Stimulated activated CD4-positive, alpha-beta T cell treated with anti-CD3 and anti-CD28 coated beads, Interleukin-12 subunit alpha, Interleukin-12 subunit beta, amount 100 ng/mL, for 24 hours (primary cell): ENCODE results near the gene NT5C1A.

Experiments used
- DNase-seq, 2 experiments: peaks; one replicate each; pipeline ENCODE4 v3.0.0-alpha.2; 2020; ENCODE audit warnings: low read depth in 2 of 2

Gene NT5C1A

DNA sequence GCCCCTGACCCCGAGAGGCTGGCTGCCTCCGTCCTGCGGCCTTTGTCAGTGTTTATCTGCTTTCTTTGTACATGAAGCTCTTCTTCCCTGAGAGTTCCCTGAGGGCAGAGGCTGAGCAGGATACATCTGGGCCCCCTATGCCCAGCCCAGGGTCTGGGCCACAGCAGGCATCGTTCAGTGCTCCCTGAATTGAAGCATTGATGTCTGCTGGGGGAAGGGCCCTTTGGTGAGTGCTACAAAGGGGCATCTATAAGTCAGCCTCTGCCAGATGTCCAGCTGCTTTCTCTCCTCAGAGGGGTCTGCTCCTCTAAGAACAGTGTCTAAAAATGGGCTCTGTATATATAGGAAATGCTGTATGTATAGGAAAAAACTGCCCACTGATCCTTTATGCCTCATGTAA is 34.5 kb downstream of the NT5C1A start:
- DNase-seq, result no peak

DNA sequence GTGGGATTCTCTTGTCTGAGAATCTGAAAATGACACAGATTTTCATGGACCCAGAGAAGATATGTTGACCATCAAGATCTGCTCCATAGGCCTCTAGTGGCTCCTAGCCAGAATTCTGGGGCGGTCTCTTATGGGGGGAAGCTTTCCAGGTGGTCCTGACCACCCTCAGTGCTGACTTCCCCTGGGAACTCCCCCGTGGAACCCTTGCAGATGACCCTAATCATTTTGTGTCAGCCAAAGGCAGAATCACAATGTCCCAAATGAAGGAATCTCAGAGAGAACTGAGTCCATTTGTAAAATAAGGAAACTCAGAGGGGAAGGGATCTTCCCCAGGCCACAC is 36.1 kb downstream of the NT5C1A start:
- no peak for DNase-seq

DNA sequence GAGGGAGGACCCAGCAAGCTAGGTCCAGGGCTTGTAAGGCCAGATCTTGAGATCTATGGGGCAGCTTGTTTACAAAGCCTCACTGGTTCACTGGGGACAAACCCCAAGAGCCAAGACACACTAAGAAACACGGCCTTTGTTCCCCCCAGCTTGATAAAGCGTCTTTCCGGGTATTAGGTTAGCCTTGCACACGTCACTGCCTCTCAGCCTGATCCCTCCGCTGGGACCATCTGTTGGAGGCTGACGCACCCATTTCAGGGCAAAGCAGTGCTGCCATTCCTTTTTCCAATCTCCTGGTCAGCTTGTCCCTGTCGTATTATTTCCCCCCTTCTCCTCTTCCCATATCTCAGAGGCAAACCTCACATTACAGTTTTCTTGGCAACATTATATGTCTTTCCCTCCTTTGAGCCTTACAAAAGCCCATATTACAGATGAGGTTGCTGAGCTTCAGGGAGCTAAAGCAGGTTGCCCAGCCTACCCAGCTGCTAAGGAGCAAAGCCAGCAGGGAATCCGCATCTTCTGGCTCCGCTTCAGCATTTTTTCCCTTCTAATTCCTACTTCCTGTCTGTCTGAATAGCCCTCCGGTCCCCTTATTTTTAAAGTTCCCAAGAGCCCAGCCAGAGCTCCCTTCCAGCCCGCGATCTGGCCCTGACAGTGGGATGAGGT is 36.6 kb downstream of the NT5C1A start:
- DNase-seq, result no peak

DNA sequence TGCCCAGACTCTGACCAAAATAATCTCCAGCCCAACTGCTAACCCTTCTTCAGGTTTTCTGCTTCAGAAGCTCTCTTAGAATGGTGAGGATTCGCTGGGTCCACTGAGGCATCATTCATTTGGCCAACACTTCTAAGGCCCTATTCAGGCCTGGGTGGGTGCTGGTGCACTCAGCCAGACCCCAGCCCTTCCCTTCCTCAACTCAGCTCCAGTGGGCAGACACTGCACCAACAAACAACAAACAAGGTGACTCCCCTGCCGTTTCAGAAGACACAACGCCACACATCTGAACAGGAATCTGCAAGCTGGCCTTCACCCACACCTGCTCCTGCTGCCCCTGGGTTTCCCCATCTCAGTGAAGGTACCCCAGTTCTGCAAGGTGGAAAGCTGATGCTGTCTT is 38.5 kb downstream of the NT5C1A start:
- no peak for DNase-seq

DNA sequence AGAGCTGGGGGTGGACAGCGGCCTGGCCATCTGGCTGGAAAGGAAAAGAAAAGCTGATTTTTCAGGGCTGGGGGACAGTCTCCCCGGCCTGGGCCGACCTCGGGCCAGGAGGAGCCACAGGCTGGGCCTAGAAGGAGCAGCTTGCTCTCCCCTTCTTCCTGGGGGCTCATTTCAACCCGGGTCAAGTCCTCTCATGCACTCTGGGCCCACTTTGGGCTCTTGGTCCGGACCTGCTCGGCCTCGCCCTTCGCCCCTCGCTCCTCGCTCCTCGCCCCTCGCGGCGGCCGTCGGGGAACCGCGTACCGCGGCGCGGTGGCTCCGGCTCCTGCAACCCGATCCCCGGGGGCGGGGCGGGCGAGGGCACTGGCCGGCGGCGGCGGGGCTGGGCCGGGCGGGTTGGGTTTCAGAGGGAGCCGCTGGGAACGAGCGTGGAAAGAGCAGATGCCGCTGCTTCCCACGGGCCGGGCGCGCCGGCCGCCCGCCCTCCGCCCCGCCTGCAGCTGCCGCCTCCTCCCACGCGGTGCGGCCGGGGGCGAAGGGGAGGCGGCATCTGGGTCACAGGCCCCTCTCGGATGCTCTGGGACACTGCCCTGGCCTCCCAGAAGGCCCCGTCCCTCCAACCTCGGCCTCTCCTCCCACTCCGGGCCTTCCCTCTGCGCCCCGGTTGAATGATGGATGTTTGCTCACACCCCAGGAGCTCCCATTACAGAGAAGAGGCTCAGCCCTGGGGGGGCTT is 39.1 kb downstream of the NT5C1A start:
- no peak for DNase-seq

DNA sequence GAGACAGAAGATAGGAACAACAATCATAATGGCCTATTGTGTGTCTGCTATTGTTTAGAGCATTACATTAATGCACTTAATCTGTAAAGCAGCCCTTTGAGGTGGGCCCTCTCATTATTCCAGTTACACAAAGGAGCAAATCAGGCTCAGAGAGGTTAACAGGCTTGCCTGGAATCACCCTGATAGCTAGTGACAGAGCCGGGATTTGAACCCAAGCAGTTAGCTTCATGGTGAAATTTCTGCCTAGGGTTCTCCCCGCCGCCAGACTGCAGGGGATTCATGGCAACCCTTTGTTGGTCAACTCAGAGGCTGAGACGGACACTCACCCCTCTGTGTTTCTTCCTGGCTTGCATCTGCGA is 39.6 kb downstream of the NT5C1A start:
- DNase-seq, result no peak

DNA sequence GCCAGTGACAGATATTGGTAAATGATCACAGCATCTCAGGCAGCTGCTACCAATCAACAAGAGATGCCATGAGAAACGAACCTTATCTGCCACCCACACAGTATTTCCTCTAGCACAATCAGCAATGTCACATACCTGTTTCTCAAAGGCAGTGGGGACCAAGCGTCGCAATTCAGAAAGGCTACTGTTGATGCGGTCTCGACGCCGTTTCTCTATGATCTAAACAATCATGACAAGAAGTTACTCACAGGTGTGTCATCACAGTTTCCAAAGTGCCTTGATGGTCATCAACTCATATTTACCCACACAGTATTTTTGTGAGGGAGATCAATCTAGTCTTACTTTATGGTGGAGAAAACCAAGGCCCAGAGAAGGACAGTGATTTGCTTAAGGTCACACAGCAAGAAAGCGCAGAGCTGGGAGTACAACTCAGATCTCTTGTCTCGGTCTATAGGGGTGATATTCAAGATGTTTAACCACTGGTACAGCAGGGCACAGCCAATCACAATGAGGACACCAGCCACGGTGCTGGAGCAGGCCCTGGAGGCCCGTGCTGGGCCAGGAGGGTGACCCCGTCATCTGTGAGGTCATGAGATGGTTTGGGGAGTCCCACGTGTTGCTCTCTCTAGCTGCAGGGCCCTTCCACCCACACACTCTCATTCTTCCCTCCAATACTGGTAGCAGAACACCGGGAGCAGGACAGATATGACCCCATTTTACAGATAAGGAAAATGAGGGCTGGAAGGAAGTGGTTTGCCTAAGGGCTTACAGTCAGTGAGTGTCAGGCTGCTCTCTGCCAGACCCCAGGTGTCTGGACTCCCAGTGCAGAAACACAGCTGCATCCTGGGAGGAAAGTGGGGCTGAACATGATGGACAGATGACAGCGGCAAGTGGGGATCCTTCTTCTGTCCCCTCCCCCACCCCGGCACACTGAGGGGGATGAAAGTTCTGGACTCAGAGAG is 40.3 kb downstream of the NT5C1A start:
- DNase-seq, result no peak

DNA sequence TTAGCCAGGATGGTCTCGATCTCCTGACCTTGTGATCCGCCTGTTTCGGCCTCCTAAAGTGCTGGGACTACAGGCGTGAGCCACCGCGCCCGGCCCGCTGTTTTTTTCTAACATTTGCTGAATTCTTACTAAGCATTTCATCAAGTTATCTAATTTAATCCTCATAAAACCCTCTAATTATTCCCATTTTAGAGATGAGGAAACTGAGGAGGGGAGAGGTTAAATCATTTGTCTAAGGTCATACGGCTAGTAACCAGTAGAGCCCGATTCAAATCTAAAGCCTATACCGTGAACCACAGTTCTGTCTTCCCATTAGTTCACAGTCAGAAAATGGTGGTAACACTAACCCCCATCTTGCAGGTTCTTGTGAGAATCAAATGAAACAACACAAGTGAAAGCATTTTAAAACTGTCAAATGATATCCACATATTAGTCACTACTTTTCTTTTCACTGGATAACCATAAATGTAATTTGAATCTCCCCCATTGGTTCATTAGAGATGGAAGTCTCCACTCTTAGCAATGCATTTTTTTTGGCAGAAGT is 43.0 kb downstream of the NT5C1A start:
- no peak for DNase-seq

DNA sequence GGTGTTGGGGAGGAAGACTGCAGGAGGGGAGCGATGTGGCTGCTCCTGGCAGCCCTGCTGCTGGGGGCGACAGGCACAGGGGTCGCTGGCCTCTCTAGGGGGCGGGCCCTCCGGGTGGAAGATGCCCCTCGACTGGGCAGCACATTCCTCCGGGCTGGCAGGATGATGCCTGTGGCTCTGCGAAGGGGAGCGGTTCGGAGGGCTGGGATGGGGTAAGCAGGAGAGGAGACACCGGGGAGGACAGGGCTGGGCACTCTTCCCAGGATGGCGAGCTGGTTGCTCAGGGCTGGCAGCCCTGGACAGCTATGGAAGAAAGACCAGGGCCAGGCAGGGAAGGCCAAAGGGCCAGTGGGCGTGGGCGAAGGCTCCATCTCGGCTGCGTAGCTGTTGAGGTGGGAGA is 45.3 kb downstream of the NT5C1A start:
- no peak for DNase-seq

DNA sequence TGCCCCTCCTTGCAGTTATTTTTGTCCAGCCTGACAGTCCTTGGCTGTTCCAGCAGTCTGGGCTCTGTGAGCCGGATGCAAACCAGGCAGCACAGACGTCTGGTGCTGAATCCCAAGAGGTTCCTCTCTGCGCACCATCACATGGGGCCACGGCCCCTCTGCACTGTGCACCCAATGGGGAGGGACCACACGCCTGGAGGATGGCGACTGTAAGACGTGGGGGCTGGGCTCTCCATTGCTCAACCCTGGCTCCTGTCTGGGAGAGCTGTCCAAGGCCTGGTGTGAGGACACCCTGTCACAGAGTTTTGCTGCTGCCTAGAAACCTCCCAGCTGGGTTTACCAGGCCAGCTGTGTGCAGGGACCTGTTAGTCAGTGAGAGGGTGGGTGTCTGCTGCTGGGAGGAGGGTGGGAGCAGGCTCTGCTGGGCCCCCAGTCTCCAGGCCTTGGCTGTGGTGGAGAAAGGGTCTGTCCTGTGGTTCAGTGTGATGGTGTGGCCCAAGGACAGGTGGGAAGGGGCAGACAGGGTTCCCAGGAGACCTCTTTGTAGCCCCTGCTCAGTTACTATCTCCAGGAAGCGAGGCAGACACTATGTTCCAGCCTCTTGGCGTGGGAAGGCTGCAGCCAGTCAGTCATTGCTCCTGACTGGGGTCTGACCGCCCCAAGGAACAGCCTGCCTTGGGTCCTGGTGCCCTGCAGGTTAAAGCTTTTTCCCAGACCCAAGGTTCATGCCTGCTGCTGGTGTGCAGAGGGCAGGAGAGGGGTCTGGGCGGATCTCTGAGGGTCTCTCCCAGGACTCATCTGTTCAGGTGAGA is 46.2 kb downstream of the NT5C1A start:
- no peak for DNase-seq

DNA sequence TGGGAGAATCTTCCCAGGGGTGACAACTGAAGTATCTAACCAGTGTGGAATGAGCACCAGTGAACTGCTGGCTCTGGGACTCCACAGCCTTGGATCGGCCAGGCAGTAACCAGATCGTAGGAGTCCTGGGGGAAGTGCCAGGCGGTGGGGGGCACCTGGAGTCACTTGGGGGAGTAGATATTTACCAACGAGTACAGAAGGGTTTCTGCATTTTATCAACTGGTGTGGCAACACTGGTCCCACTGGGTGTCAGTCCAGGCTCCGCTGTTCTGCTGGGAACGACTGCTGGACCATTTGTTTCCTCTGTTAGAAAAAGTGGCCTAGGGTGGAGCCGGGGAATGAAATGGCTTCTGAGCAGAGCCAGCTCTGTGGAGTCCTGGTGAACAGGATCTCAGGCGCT is 46.9 kb downstream of the NT5C1A start:
- DNase-seq, result no peak

DNA sequence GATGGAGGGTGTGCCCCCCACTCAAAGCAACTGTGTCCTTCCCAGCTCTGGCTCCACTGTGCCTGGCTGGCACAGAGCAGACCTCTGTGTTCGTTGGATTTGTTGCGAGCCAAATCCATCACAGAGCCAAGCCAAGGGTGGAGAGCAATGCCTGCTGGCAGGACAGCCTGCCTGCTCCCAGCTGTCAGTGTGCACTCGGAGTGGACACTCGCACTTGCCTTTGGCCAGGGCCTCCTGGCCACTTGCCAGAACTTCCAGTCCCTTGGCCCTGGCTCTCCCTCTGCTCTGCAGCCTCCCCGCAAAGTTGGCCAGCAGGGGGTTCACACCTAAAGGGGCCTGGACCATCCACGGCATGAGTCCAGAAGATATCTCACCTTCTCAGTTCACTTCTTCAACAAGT is 48.9 kb downstream of the NT5C1A start:
- no peak for DNase-seq

DNA sequence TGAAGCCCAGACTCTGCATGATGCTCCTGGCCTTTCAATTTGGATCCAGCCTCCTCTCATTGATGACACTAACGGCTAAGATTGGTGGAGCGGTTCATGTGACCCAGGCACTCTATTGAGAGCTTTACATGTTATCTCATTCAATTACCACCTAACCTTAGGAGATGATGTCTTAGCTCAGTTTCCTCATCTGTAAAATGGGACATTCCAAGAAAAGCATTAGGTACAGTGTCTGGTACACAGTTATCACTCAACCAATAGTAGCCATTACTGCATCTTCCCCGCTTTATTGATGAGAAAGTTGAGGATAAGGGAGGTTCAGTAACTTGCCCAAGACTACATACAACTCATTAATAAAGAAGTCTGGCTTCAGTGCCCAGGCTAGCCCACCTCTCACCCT is 49.5 kb downstream of the NT5C1A start:
- no peak for DNase-seq

DNA sequence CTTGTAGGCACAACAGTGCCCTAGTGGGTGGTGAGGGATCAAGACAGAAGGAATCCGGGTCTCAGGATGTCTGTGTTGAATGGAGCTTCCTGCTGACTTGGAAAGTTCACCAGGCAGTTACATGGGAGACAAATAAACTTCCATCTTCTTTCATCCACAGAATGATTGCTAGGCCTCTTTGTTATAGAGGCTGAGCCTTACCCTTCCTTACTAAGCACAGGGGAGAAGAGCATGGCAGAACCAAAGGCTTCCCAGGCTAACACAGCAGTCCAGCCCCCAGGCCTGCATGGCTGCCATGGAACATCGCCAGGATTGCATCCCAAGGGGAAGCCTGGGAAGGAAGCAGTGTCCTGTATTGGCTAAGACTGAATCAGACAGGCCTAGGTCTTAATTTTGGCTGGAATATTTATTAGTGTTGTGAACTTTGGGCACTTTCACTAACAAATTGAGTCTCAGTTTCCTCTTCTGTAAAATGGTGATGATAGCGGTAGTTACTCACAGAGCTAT is 51.2 kb downstream of the NT5C1A start:
- DNase-seq, result no peak

DNA sequence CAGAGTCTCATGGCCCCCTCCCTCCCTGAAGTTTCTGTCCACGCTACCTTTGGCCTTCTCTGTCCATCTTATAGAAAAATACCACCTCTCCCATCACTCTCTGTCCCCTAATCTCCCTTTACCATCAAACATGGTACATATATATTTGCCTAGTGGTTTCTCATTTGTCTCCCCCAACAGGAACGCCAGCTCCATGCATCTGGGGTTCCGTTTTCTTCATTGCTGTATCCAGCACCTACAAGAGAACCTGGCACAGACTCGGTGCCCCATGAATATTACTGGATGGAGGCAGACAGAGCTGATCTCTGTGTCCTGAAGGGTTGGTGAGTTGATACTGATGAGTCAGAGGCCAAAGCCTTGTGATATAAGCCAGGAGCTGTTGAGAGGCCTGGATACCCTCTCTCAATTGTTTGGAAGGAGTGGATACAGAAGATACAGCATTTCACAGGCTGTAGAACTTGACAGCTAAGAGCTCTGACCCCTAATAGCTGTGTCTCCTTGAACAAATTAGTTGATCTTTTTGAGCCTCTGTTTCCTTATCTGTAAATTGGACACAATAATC is 54.3 kb downstream of the NT5C1A start:
- no peak for DNase-seq

DNA sequence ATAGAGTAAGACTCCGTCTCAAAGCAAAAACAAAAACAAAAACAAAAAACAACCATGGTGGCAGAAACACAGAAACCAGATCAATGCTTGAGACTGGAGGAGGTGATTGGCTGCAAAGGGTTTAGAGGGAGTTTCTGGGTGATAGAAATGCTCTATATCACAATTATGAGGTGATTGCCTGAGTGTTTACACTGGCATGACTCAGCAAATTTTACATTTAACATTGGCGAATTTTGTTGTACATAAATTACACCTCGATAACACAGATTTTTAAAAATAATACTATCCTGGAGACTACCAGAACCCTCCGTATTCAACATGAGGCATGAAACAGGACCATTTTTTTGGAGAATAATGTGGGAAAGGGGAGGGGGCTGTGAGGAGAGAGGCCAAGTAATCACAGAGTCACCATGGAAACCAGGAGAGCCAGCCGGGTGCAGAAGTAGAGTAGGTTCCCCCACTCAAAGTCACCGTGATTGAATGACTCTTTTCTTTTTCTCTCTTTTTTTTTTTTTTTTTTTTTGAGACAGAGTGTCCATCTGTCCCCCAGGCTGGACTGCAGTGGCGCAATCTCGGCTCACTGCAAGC is 56.7 kb downstream of the NT5C1A start:
- no peak for DNase-seq

DNA sequence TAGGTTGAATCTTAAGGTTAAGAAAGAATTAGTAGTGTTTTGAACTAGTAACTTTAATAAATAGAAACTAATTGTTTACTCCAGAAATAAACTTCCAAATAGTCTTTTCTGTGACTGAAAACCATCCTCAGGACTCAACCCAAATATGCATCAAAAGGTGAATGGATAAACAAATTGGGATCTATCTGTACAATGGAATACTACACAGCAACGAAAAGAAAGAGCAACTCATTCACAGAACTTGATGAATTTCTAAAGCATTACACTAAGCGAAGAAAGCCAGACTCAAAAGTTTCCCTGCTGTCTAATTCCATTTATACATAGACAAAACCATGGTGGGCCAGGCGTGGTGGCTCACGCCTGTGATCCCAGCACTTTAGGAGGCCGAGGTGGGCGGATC is 57.4 kb downstream of the NT5C1A start:
- no peak for DNase-seq

DNA sequence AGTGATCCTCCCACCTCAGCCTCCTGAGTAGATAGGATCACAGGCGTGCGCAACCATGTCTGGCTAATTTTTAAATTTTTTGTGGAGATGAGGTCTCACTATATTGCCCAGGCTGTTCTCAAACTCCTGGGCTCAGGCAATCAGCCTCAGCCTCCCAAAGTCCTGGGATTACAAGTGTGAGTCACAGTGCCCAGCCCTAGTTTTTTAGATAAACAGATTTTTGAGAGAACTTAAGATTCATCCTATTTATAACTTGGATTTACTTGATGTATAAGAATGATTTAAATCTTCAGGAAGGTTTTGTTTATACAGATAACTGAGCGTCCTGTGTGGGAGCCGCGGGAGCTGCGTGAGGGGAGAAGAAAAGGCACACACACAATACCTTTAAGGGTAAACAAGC is 58.7 kb downstream of the NT5C1A start:
- no peak for DNase-seq

DNA sequence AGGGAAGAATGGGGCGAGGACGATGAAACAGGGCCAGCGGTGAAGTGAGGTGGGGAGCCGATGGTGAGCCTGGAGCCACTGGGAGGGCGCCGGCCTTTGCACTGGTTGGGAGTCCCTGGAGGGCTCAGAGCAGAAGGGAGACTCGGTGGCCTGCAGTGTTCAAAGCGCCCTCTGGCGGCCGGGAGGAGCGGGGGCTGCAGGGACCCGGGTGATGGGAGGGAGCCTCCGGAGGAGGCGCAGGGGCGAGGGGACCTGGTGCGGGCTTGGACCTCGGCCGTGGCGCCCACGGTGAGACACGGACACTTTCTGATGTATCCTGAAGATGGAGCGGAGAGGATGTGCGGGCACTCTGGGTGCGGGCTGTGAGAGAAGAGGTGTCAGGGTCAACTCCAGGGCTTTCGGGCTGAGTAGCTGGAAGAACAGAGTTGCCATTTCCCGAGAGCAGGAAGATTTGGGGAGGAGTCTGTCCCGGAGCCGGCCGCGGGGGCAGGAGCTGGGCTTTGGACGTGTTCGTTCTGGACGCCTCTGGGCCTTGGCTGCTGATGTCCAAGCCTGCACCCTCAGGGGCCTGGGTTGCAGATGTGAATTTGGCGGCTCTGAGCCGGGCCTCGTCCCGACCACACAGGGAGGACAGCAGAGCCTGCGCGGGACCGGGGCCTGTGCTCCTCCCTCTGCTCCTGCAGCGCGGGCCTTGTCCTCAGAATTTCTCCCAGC is 62.1 kb downstream of the NT5C1A start:
- peak; percentile 60 to 79 for DNase-seq
